Activated CD8-positive, alpha-beta T cell treated with anti-CD3 and anti-CD28 coated beads for 36 hours (primary cell): ENCODE measurements around the gene ITGAD. TPM values are rescaled to one million over a fixed set of nuclear protein-coding genes. Genes with fewer than 3 reads are reported as not detected.

ENCODE experiments used
- ATAC-seq: fragments of 200-7000 bp; cut with Tn5 transposase; one replicate; pipeline ENCODE4 v1.10.0; 2021; ENCODE audit warnings: mild to moderate bottlenecking, moderate library complexity
- CTCF ChIA-PET: fragments of 350-600 bp; sonication (Branson Sonifier 250); formaldehyde crosslinking; loops from one replicate; lab custom pipeline; 2021; ENCODE audit warnings: antibody characterized with exemption; lab: Charles Lee
- POLR2A ChIA-PET: fragments of 350-600 bp; sonication (Branson Sonifier 250); formaldehyde crosslinking; loops from one replicate; lab custom pipeline; 2021; ENCODE audit warnings: antibody characterized with exemption; lab: Charles Lee
- DNase-seq: peaks from one replicate; pipeline ENCODE4 v3.0.0-alpha.2; 2020
- H3K27ac Mint-ChIP-seq: one replicate; pipeline ENCODE4 v1.8.0; 2021; ENCODE audit warnings: mild to moderate bottlenecking, mixed read lengths
- H3K27me3 Mint-ChIP-seq: one replicate; pipeline ENCODE4 v1.8.0; 2021; ENCODE audit warnings: mixed read lengths
- H3K36me3 Mint-ChIP-seq: one replicate; pipeline ENCODE4 v1.8.0; 2021; ENCODE audit warnings: low read depth, mixed read lengths
- H3K4me1 Mint-ChIP-seq: one replicate; pipeline ENCODE4 v1.8.0; 2021; ENCODE audit warnings: low read depth, mixed read lengths
- H3K4me3 Mint-ChIP-seq: one replicate; pipeline ENCODE4 v1.8.0; 2021; ENCODE audit warnings: mild to moderate bottlenecking, moderate library complexity, mixed read lengths
- H3K9me3 Mint-ChIP-seq: one replicate; pipeline ENCODE4 v1.8.0; 2021; ENCODE audit warnings: mixed read lengths
- intact Hi-C: fragments of 100-400 bp; cut with micrococcal nuclease; formaldehyde crosslinking; loops from one replicate; pipeline ENCODE4 v1.10.0; 2022
- total RNA-seq, 2 experiments: library from RNA; stranded (reverse); gene quantifications; one replicate each; pipeline ENCODE4 v1.2.3, GENCODE V29; 2021
- TF ChIP-seq, protein P1 (sequence below): fragments of 200-600 bp; IDR thresholded peaks from one replicate; pipeline ENCODE4 v1.8.0; 2022; ENCODE audit warnings: antibody characterized with exemption, mild to moderate bottlenecking

Gene ITGAD
- total RNA-seq, 2 experiments from 2014 or later, result not detected

DNA sequence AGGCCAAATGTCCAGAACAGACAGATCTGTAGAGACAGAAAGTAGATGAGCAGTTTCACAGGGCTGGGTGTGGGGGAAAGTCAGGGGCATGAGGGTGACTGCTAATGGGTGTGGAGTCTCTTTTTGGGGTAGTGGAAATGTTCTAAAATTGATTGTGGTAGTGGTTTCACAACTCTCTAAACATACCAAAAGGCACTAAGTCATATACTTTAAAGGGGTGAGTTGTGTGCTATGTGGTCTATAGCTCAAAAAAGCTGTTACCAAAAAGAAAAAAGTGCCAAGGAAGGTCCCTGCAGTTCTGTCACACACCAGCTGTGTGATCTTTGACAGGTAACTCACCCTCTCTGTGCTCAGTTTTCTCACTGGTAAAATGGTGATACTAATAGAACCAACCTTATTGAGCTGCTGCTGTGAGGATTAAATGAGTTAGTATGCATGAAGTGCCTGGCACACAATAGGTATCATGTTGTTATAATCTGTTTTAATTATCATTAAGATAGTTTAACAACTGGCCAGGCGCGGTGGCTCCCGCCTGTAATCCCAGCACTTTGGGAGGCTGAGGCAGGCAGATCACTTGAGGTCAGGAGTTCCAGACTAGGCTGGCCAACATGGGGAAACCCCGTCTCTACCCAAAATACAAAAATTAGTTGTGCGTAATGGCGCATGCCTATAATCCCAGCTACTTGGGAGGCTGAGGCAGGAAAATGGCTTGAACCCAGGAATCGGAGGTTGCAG is 27.8 kb upstream of the ITGAD start:
- POLR2A ChIA-PET, result interaction anchor here (1.1 kb wide), 1 partner anchor 12 kb away, joined by 3 read pairs; no protein-coding TSS in a partner anchor
- Mint-ChIP-seq H3K9me3 (no peaks in the 10 kb centered on the region), H3K27ac (peak overlapping the region; percentile 49), H3K4me1 (peaks cover 14% of the 10 kb centered on the region), H3K36me3 (no peaks in the 10 kb centered on the region), H3K4me3 (no peak overlapping the region), H3K27me3 (no peaks in the 10 kb centered on the region)
- peak; percentile 43 for DNase-seq
- TF ChIP-seq, protein P1, sequence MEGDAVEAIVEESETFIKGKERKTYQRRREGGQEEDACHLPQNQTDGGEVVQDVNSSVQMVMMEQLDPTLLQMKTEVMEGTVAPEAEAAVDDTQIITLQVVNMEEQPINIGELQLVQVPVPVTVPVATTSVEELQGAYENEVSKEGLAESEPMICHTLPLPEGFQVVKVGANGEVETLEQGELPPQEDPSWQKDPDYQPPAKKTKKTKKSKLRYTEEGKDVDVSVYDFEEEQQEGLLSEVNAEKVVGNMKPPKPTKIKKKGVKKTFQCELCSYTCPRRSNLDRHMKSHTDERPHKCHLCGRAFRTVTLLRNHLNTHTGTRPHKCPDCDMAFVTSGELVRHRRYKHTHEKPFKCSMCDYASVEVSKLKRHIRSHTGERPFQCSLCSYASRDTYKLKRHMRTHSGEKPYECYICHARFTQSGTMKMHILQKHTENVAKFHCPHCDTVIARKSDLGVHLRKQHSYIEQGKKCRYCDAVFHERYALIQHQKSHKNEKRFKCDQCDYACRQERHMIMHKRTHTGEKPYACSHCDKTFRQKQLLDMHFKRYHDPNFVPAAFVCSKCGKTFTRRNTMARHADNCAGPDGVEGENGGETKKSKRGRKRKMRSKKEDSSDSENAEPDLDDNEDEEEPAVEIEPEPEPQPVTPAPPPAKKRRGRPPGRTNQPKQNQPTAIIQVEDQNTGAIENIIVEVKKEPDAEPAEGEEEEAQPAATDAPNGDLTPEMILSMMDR, result no peak
- ATAC-seq, result peak; percentile 82
- CTCF ChIA-PET, result interaction anchor here (1.4 kb wide), 1 partner anchor 17 kb away, joined by 4 read pairs; no protein-coding TSS in a partner anchor
- intact Hi-C loops, result no loop called here

DNA sequence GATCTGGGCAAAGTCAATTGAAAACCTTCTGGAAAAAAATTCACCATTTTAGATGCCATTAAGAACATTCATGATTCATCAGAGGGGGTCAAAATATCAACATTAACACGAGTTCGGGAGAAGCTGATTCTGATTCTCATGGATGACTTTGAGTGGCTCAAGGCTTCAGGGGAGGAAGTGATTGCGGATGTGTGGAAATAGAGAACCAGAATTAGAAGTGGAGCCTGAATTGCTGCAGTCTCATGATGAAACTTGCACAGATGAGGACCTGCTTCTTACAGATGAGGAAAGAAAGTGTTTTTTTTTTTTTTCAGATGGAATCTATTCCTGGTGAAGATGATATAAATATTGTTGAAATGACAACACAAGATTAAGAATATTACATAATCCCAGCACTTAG is 25.3 kb upstream of the ITGAD start:
- no peak for DNase-seq
- TF ChIP-seq, protein P1, result no peak
- intact Hi-C loops, result no loop called here
- ChIA-PET POLR2A (no interaction called here), CTCF (no interaction called here)
- Mint-ChIP-seq H3K27me3 (no peaks in the 10 kb centered on the region), H3K27ac (no peak overlapping the region), H3K4me1 (peaks cover 14% of the 10 kb centered on the region), H3K9me3 (no peaks in the 10 kb centered on the region), H3K4me3 (no peak overlapping the region), H3K36me3 (no peaks in the 10 kb centered on the region)
- no peak for ATAC-seq

DNA sequence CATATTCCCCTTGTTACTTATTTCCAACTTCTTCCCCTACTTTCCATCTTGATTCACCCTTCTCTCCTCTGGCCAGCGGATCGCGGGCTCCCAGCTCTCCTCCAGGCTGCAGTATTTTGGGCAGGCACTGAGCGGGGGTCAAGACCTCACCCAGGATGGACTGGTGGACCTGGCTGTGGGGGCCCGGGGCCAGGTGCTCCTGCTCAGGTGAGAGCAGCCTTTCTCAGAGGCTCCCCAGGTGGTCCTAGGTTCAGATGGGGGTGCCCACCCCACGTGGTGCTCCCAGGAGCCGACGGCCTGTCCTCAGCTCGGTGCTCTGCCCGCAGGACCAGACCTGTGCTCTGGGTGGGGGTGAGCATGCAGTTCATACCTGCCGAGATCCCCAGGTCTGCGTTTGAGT is 22.1 kb upstream of the ITGAD start:
- CTCF ChIA-PET, result interaction anchor here (1.7 kb wide), 1 partner anchor 11 kb away, joined by 5 read pairs; no protein-coding TSS in a partner anchor
- POLR2A ChIA-PET, result no interaction called here
- Mint-ChIP-seq H3K27me3 (no peaks in the 10 kb centered on the region), H3K4me1 (peaks cover 9% of the 10 kb centered on the region), H3K4me3 (no peak overlapping the region), H3K36me3 (no peaks in the 10 kb centered on the region), H3K27ac (no peak overlapping the region), H3K9me3 (peaks cover 5% of the 10 kb centered on the region)
- no peak for ATAC-seq
- DNase-seq, result no peak
- intact Hi-C loops, result no loop called here
- TF ChIP-seq, protein P1, result no peak

DNA sequence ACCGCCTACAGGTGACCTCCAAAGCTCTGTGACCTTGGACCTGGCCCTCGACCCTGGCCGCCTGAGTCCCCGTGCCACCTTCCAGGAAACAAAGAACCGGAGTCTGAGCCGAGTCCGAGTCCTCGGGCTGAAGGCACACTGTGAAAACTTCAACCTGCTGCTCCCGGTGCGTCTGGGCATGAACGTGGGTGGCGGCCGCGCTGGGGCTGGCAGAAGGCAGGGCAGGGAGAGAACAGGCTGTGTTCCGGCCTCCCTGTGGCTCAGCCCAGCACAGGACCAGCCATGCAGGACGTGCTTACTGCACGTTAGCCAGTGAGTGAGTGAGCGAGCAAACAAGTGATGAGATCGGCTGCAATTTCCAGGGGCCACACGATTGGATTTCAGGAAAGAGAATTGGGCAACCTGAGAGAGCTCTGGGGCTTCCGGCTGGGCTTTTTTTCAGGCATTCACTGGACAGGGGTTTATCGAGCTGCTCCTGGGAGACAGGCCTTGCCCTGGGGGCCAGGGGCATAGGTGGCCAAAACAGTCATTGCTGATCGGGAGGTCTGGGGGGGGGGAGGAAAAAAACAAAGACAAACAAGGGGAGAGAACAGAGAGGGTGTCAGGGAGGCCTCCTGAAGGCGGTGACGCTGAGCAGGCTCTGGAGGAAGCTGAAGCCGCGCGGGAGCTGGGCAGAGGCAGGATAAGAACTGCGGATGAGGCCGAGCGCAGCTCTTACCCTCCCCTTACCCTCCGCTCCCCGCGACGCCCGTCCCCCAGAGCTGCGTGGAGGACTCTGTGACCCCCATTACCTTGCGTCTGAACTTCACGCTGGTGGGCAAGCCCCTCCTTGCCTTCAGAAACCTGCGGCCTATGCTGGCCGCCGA is 21.3 kb upstream of the ITGAD start:
- Mint-ChIP-seq H3K27ac (no peak overlapping the region), H3K9me3 (peaks cover 5% of the 10 kb centered on the region), H3K27me3 (no peaks in the 10 kb centered on the region), H3K36me3 (no peaks in the 10 kb centered on the region), H3K4me3 (no peak overlapping the region), H3K4me1 (peaks cover 3% of the 10 kb centered on the region)
- intact Hi-C loops, result no loop called here
- DNase-seq (no peak), ATAC-seq (no peak)
- CTCF ChIA-PET, result interaction anchor here (1.3 to 1.7 kb wide), 2 partner anchors 11 to 72 kb away, joined by 3 to 5 read pairs; no protein-coding TSS in a partner anchor
- POLR2A ChIA-PET, result no interaction called here
- TF ChIP-seq, protein P1, result no peak
